Neuronal stem cell (in vitro differentiated cells): ENCODE measurements around the gene CASZ1.

Experiments used
- DNase-seq: peaks from one replicate; pipeline ENCODE4 v3.0.0-alpha.2; 2013; ENCODE audit warnings: low spot score
- H2AFZ ChIP-seq: one replicate; pipeline ENCODE4 v1.6.1; 2013; ENCODE audit warnings: mild to moderate bottlenecking, low read length, inconsistent platforms
- H2AK5ac ChIP-seq: 2 replicates; pipeline ENCODE4 v1.6.1; 2013; ENCODE audit warnings: low read depth, mild to moderate bottlenecking, inconsistent platforms, low read length, moderate library complexity, mixed read lengths
- H2BK120ac ChIP-seq: 2 replicates; pipeline ENCODE4 v1.6.1; 2013; ENCODE audit warnings: low read depth, mild to moderate bottlenecking, inconsistent platforms, low read length, moderate library complexity, mixed read lengths
- H2BK12ac ChIP-seq: one replicate; pipeline ENCODE4 v1.6.1; 2013; ENCODE audit warnings: low read length, inconsistent platforms
- H2BK15ac ChIP-seq: 2 replicates; pipeline ENCODE4 v1.6.1; 2013; ENCODE audit warnings: mild to moderate bottlenecking, low read length, inconsistent platforms, mixed read lengths
- H2BK5ac ChIP-seq: one replicate; pipeline ENCODE4 v1.6.1; 2013; ENCODE audit warnings: inconsistent platforms, mild to moderate bottlenecking, low read length, moderate library complexity
- H3K14ac ChIP-seq: one replicate; pipeline ENCODE4 v1.6.1; 2013; ENCODE audit warnings: low read length, inconsistent platforms
- H3K18ac ChIP-seq: 2 replicates; pipeline ENCODE4 v1.6.1; 2013; ENCODE audit warnings: low read length, inconsistent platforms
- H3K23ac ChIP-seq: 2 replicates; pipeline ENCODE4 v1.6.1; 2013; ENCODE audit warnings: low read depth, mild to moderate bottlenecking, mixed read lengths, low read length, inconsistent platforms; ENCODE audit not compliant: poor library complexity
- H3K27ac ChIP-seq: replicated peaks from 3 replicates; pipeline ENCODE4 v1.5.1; 2013; ENCODE audit warnings: low read length, inconsistent platforms
- H3K27me3 ChIP-seq, 3 experiments: 2 replicates each; pipeline ENCODE4 v1.6.1; 2013; ENCODE audit warnings: low read length in 3 of 3, mild to moderate bottlenecking in 2 of 3, inconsistent platforms in 1 of 3, low read depth in 1 of 3, mixed read lengths in 1 of 3, moderate library complexity in 1 of 3; ENCODE audit not compliant: control insufficient read depth in 3 of 3, insufficient read depth in 3 of 3
- H3K36me3 ChIP-seq, 2 donors: replicated peaks in 1 of 2; 2 replicates each; pipeline ENCODE4 v1.6.1; 2013; ENCODE audit warnings: low read length in 2 of 2; ENCODE audit not compliant: control insufficient read depth in 2 of 2, insufficient read depth in 2 of 2
- H3K4ac ChIP-seq: 2 replicates; pipeline ENCODE4 v1.6.1; 2013; ENCODE audit warnings: inconsistent platforms, mild to moderate bottlenecking, low read length, moderate library complexity
- H3K4me1 ChIP-seq, 2 donors: 1 replicate in 1 of 2; 2 replicates in 1 of 2; pipeline ENCODE4 v1.6.1; 2013; ENCODE audit warnings: low read length in 2 of 2, low read depth in 1 of 2; ENCODE audit not compliant: control insufficient read depth in 2 of 2, insufficient read depth in 1 of 2
- H3K4me2 ChIP-seq: one replicate; pipeline ENCODE4 v1.6.1; 2013; ENCODE audit warnings: mild to moderate bottlenecking, low read length, inconsistent platforms; ENCODE audit not compliant: insufficient read depth, poor library complexity, severe bottlenecking
- H3K4me3 ChIP-seq, 2 donors: 2 replicates each; pipeline ENCODE4 v1.5.1; 2013; ENCODE audit warnings: low read length in 2 of 2, mild to moderate bottlenecking in 2 of 2, inconsistent platforms in 1 of 2, moderate library complexity in 1 of 2
- H3K79me1 ChIP-seq: one replicate; pipeline ENCODE4 v1.6.1; 2013; ENCODE audit warnings: low read depth, mild to moderate bottlenecking, inconsistent platforms, low read length, moderate library complexity
- H3K9ac ChIP-seq: one replicate; pipeline ENCODE4 v1.6.1; 2013; ENCODE audit warnings: mild to moderate bottlenecking, low read depth, low read length, inconsistent platforms; ENCODE audit not compliant: poor library complexity
- H3K9me3 ChIP-seq, 2 donors: replicated peaks in 1 of 2; 2 replicates each; pipeline versions ENCODE3 to v1.6.1; 2013; ENCODE audit warnings: low read length in 2 of 2, mild to moderate bottlenecking in 2 of 2, inconsistent platforms in 1 of 2, low read depth in 1 of 2, mixed read lengths in 1 of 2, moderate library complexity in 1 of 2; ENCODE audit not compliant: control insufficient read depth in 2 of 2, insufficient read depth in 1 of 2
- H4K8ac ChIP-seq: one replicate; pipeline ENCODE4 v1.6.1; 2013; ENCODE audit warnings: low read depth, mild to moderate bottlenecking, inconsistent platforms, low read length, moderate library complexity
- H4K91ac ChIP-seq: one replicate; pipeline ENCODE4 v1.6.1; 2013; ENCODE audit warnings: low read length, low read depth, mild to moderate bottlenecking, inconsistent platforms; ENCODE audit not compliant: poor library complexity
- WGBS, 2 donors: extraction: QIAGEN DNeasy Blood & Tissue Kit; methylation state at CpG; one replicate each; pipeline ENCODE4 v1.1.7; 2013; ENCODE audit warnings: missing lambda C conversion rate in 2 of 2, mixed read lengths in 1 of 2; ENCODE audit not compliant: insufficient read length in 2 of 2, insufficient replicate concordance in 1 of 2; ENCODE audit errors: extremely low coverage in 2 of 2; 5-methylcytosine and 5-hydroxymethylcytosine counted together

Gene CASZ1

GRCh38 chr1:10675813-10676212 is 120.6 kb downstream of the CASZ1 start:
- no CpG with 5 or more reads among the region's 5 CpGs for WGBS, 2 donors
- Histone ChIP-seq H3K18ac (peak overlapping the region; percentile 80), H3K4me1 (peaks cover 30 to 63% of the 10 kb centered on the region in 2 donors), H3K27ac (no peak overlapping the region), H3K9me3 (no peaks in the 10 kb centered on the region), H2BK120ac (peak overlapping the region; percentile 50), H2BK15ac (no peak overlapping the region), H3K4me3 (no peak overlapping the region), H2AFZ (no peak overlapping the region), H3K9ac (no peak overlapping the region), H2BK12ac (no peak overlapping the region), H3K79me1 (peaks cover 6% of the 10 kb centered on the region), H3K36me3 (no peaks in the 10 kb centered on the region), H2BK5ac (peak overlapping the region; percentile 57), H3K14ac (no peak overlapping the region), H3K4ac (peak overlapping the region; percentile 78), H3K27me3 (no peaks in the 10 kb centered on the region), H2AK5ac (peak overlapping the region; percentile 33), H4K91ac (no peak overlapping the region), H3K4me2 (no peak overlapping the region), H4K8ac (no peak overlapping the region), H3K23ac (peak overlapping the region; percentile 89)
- no peak for DNase-seq

DNA sequence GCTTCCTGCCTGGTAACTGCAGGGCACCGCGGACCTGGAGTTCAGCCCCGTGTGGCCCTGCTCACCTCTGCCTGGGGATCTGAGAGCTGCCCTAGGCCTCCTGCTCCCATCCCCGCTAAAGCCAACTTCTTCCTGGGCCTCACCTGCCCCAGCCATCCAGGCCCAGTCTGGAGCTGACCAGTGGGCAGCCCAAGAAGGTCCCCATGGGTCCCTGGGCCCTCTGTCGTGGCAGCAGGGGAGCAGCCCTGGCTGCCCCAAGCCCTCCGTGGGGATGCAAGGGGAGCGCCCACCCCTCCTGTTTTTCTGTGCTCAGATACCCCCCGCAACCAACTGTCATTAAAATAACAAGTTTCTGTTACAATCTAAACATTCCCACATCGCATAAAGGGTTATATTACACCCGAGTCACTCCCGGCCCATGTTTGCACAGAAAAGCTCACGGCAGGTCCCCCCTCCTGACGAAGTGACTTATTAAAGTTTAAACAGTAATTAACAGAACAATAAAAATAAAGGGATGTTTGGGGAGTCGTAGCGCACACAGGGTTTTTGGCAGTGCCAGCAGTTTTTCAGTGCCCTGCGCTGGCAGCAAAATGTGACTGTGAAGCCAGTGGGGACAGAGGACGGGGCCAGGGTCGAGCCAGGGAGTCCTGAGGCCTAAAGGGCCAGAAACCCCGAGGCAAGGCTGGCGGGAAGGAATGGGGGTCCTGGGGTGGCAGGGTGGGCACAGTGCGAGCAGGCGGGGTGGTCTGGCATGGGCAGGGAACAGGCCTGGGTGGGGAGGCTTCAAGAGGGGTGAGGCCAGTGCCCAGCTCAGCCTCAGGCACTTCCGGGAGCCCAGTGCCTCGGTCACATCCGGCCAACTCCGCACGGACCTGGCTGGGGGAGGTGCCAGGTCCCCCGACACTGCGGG is 121.5 kb downstream of the CASZ1 start:
- Histone ChIP-seq H3K4me1 (peaks cover 31 to 64% of the 10 kb centered on the region in 2 donors), H2AK5ac (peak overlapping the region; percentile 33), H2AFZ (no peak overlapping the region), H2BK5ac (peak overlapping the region; percentile 57), H3K4ac (no peak overlapping the region), H3K4me2 (no peak overlapping the region), H3K79me1 (peaks cover 7% of the 10 kb centered on the region), H3K27ac (no peak overlapping the region), H2BK15ac (peak overlapping the region; percentile 52), H3K36me3 (no peaks in the 10 kb centered on the region), H3K23ac (no peak overlapping the region), H3K14ac (no peak overlapping the region), H3K27me3 (no peaks in the 10 kb centered on the region), H3K18ac (peak overlapping the region; percentile 35), H2BK120ac (no peak overlapping the region), H3K4me3 (no peak overlapping the region), H3K9me3 (no peaks in the 10 kb centered on the region), H2BK12ac (no peak overlapping the region), H4K91ac (no peak overlapping the region), H4K8ac (no peak overlapping the region), H3K9ac (no peak overlapping the region)
- DNase-seq: no peak
- no CpG with 5 or more reads among the region's 29 CpGs for WGBS, 2 donors

DNA sequence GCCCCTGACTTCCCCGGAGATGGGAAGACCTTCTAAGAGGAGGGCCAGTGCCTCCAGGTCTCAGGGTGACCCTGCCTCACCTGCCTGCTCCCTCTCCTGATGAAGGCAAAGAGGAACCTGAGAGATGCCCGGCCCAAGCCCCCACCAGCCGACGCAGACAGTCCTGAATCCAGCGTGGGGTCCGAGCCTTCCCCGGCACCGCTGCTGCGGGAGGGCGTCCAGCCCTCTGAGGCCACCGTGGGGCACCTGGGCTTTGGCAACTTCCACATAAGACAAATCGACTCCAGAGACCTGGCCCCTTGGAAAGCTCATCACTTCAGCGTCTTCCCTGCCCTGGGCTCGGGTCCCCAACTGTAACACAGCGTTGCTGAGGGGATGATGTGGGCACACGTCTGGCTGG is 122.2 kb downstream of the CASZ1 start:
- no CpG with 5 or more reads among the region's 16 CpGs for whole genome bisulfite sequencing, 2 donors
- Histone ChIP-seq H3K4me1 (peaks cover 27 to 60% of the 10 kb centered on the region in 2 donors), H2AFZ (no peak overlapping the region)

GRCh38 chr1:10673109-10673711 is 123.2 kb downstream of the CASZ1 start:
- H2BK15ac ChIP-seq: peak overlapping the region; percentile 31
- H4K91ac ChIP-seq: no peak overlapping the region
- H2BK120ac ChIP-seq: no peak overlapping the region
- H3K4me2 ChIP-seq: no peak overlapping the region
- no peak overlapping the region for H3K4ac ChIP-seq
- no peak overlapping the region for H4K8ac ChIP-seq
- H2AFZ ChIP-seq: no peak overlapping the region
- no peak overlapping the region for H3K4me3 ChIP-seq
- no peaks in the 10 kb centered on the region for H3K36me3 ChIP-seq
- no peak overlapping the region for H3K18ac ChIP-seq
- no peak for DNase-seq
- peaks cover 30 to 68% of the 10 kb centered on the region in 2 donors for H3K4me1 ChIP-seq
- no CpG with 5 or more reads among the region's 19 CpGs for WGBS, 2 donors
- peak overlapping the region; percentile 17 for H2AK5ac ChIP-seq
- H2BK12ac ChIP-seq: peak overlapping the region; percentile 79
- H2BK5ac ChIP-seq: no peak overlapping the region
- peak overlapping the region; percentile 48 for H3K23ac ChIP-seq
- no peaks in the 10 kb centered on the region for H3K27me3 ChIP-seq
- no peak overlapping the region for H3K9ac ChIP-seq
- peak overlapping the region; percentile 77 for H3K14ac ChIP-seq
- peaks cover 7% of the 10 kb centered on the region for H3K79me1 ChIP-seq
- no peak overlapping the region for H3K27ac ChIP-seq
- H3K9me3 ChIP-seq: no peaks in the 10 kb centered on the region

More for the DNA sequence above, 122.2 kb downstream of the CASZ1 start:
- Histone ChIP-seq H2AK5ac (no peak overlapping the region), H3K4me3 (no peak overlapping the region), H3K36me3 (no peaks in the 10 kb centered on the region), H3K27ac (no peak overlapping the region), H3K9ac (no peak overlapping the region), H3K18ac (no peak overlapping the region), H3K4ac (no peak overlapping the region), H3K4me2 (no peak overlapping the region), H3K23ac (no peak overlapping the region), H2BK12ac (no peak overlapping the region), H3K14ac (no peak overlapping the region), H2BK5ac (no peak overlapping the region), H4K8ac (no peak overlapping the region), H3K9me3 (no peaks in the 10 kb centered on the region), H3K79me1 (peaks cover 7% of the 10 kb centered on the region), H4K91ac (no peak overlapping the region), H2BK120ac (no peak overlapping the region), H3K27me3 (no peaks in the 10 kb centered on the region), H2BK15ac (no peak overlapping the region)
- no peak for DNase-seq
